Spinal cord (tissue), 10 donors: ENCODE results near the gene GLCE. TPM values are rescaled to one million over a fixed set of nuclear protein-coding genes. Genes with fewer than 3 reads are reported as not detected.

Experiments used
- DNase-seq, 6 donors: peaks; one replicate each; pipeline versions ENCODE4 v3.0.0 to v3.0.0-alpha.2; 2013 to 2015; ENCODE audit warnings: low spot score in 6 of 6, low read depth in 4 of 6
- H3K27ac ChIP-seq: one replicate; pipeline ENCODE4 v1.5.1; 2013; ENCODE audit warnings: low read depth, low read length, control low read depth
- H3K27me3 ChIP-seq: one replicate; pipeline ENCODE4 v1.6.1; 2013; ENCODE audit warnings: low read length; ENCODE audit not compliant: control insufficient read depth, insufficient read depth
- H3K36me3 ChIP-seq: one replicate; pipeline ENCODE4 v1.6.1; 2013; ENCODE audit warnings: low read length; ENCODE audit not compliant: control insufficient read depth, insufficient read depth
- H3K4me1 ChIP-seq: one replicate; pipeline ENCODE4 v1.6.1; 2013; ENCODE audit warnings: low read length; ENCODE audit not compliant: control insufficient read depth, insufficient read depth
- H3K4me3 ChIP-seq: one replicate; pipeline ENCODE4 v1.5.1; 2013; ENCODE audit warnings: low read depth, low read length, control low read depth
- H3K9me3 ChIP-seq: one replicate; pipeline ENCODE4 v1.6.1; 2013; ENCODE audit warnings: low read length; ENCODE audit not compliant: control insufficient read depth, insufficient read depth
- WGBS: methylation state at CpG from one replicate; pipeline ENCODE4 v1.1.5; 2013; ENCODE audit warnings: missing lambda C conversion rate; ENCODE audit not compliant: insufficient coverage; 5-methylcytosine and 5-hydroxymethylcytosine counted together
- long read RNA-seq, 4 donors: transcript quantifications; one replicate each; lab custom pipeline, GENCODE V29; 2026
- polyA plus RNA-seq, 2 donors: library from polyadenylated mRNA; unstranded; fragments of 120-200 nt; gene quantifications; one replicate each; pipeline ENCODE4 v1.2.1, GENCODE V29; 2013; ENCODE audit not compliant: insufficient read length in 2 of 2
- total RNA-seq, 2 donors: library from RNA; depleted of rRNA in 1 of 2; stranded (reverse); fragments of 120-200 nt in 1 of 2; fragments of >200 nt in 1 of 2; gene quantifications; one replicate each; pipeline versions ENCODE4 v1.2.3 to v1.2.4, GENCODE V29; 2013 to 2014
- donor health status: healthy.

GLCE gene
- total RNA-seq (10 to 100 TPM; 59.7 to 71.0 TPM), polyA plus RNA-seq (10 to 100 TPM; 24.0 to 25.6 TPM)
- long read RNA-seq, donor 1, full-length matches to known transcripts: 6 of 40 reads
- long read RNA-seq, donor 1, partial matches to known transcripts: 34 of 40 reads
- long read RNA-seq, donor 1, other reads (novel, unspliced or antisense): 0 of 40 reads
- long read RNA-seq, donor 2, full-length matches to known transcripts: 3 of 3 reads
- long read RNA-seq, donor 2, partial matches to known transcripts: 0 of 3 reads
- long read RNA-seq, donor 2, other reads (novel, unspliced or antisense): 0 of 3 reads
- long read RNA-seq, donor 3, full-length matches to known transcripts: 5 of 5 reads
- long read RNA-seq, donor 3, partial matches to known transcripts: 0 of 5 reads
- long read RNA-seq, donor 3, other reads (novel, unspliced or antisense): 0 of 5 reads
- long read RNA-seq, donor 4, full-length matches to known transcripts: 11 of 16 reads
- long read RNA-seq, donor 4, partial matches to known transcripts: 0 of 16 reads
- long read RNA-seq, donor 4, other reads (novel, unspliced or antisense): 5 of 16 reads

- Histone ChIP-seq H3K9me3 (no peaks in the 10 kb centered on the region), H3K27ac (peak within 1 kb of the TSS; percentile 92), H3K4me3 (peak within 1 kb of the TSS; percentile 81), H3K4me1 (peaks cover 11% of the 10 kb centered on the region), H3K27me3 (no peaks in the 10 kb centered on the region), H3K36me3 (no peaks in the 10 kb centered on the region)
- peak; percentile 86 to 99 (median 96) for DNase-seq
- WGBS: 0% methylated on average over 70 of the region's 76 CpGs
Measured at GRCh38 chr15:69160141-69160993, at the start of gene GLCE. Gene GLCE (plus strand): TSS chr15:69160635. CDS start chr15:69255807, 95,172 bp downstream.

GRCh38 chr15:69114331-69114928 lies 46.0 kb upstream of the GLCE start:
- DNase-seq: peak in 1 of 6 donors; percentile 36
- Histone ChIP-seq H3K27me3 (no peaks in the 10 kb centered on the region), H3K4me1 (peaks cover 6% of the 10 kb centered on the region), H3K9me3 (no peaks in the 10 kb centered on the region), H3K36me3 (no peaks in the 10 kb centered on the region), H3K27ac (no peak overlapping the region), H3K4me3 (no peak overlapping the region)
- WGBS: 66% methylated on average over 7 of the region's 11 CpGs

DNA sequence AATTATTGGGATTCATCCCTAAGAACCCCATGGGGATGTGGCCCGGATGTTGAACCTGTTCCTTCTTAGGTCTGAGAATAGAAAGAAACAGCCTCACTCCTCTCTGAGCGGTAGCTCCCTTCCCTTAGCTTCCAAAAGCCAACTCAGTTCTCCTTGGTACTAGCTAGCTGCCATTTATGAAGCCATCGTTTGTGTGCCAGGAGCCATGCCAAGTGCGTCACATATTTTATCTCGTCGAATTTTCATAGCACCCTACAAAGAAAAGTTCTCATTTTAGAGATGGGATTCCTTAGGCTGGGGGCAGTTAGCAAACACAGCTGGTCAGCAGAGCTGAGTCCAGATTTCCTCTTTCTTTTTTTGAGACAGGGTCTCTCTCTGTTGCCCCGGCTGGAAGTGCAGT lies 45.4 kb upstream of the GLCE start:
- 83% methylated on average over 1 of the region's 7 CpGs for WGBS
- Histone ChIP-seq H3K36me3 (no peaks in the 10 kb centered on the region), H3K4me3 (no peak overlapping the region), H3K27ac (no peak overlapping the region), H3K9me3 (no peaks in the 10 kb centered on the region), H3K27me3 (no peaks in the 10 kb centered on the region), H3K4me1 (peaks cover 6% of the 10 kb centered on the region)
- no peak for DNase-seq

DNA sequence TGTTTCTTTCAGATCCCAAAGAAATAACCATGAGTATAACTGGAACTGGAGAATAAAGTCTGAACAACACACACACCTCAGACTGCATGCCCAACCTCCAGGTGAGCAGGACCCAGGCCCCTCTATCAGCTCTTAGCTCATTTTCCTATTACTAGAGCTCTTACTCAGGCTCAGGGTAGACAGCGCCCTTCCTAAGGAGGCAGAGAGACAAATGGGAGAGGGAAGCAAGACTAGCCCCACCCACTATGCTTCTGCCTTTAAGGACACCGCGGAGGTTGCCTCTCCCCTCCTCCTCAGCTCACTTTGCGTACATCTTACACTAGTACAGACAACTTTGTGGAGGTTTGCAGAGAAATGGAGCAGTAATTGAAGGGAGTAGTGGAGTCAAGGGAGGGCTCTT lies 44.0 kb upstream of the GLCE start:
- no CpG with 5 or more reads among the region's 4 CpGs for WGBS
- H3K4me1 ChIP-seq: peaks cover 6% of the 10 kb centered on the region
- H3K4me3 ChIP-seq: no peak overlapping the region
- H3K27me3 ChIP-seq: no peaks in the 10 kb centered on the region
- no peak for DNase-seq
- H3K27ac ChIP-seq: no peak overlapping the region
- no peaks in the 10 kb centered on the region for H3K9me3 ChIP-seq
- H3K36me3 ChIP-seq: no peaks in the 10 kb centered on the region

- peak in 1 of 6 donors; percentile 39 for DNase-seq
- peaks cover 6% of the 10 kb centered on the region for H3K4me1 ChIP-seq
- no peaks in the 10 kb centered on the region for H3K27me3 ChIP-seq
- no peak overlapping the region for H3K27ac ChIP-seq
- H3K9me3 ChIP-seq: no peaks in the 10 kb centered on the region
- H3K4me3 ChIP-seq: no peak overlapping the region
- WGBS: 31% methylated on average over 7 of the region's 7 CpGs
- no peaks in the 10 kb centered on the region for H3K36me3 ChIP-seq
Measured at GRCh38 chr15:69117431-69117871, 43.0 kb upstream of the GLCE start.

DNA sequence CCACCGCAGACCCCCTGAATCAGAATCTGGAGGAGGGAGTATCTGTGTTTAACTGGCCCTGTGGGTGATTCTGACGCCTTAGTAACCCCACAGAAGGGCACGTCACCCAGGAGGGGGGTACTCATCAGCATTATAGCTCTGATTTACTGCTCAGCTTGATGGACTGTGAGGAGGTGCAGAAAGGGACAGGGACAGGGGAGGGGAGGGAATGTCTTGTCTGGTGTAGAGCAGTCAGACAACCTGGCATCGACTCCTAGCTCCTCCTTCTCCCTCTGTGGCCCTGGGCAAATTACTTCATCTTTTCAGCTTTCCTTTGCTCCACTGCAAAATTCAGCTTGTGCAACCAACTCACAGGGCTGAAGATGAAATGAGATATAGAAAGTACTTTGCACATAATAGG lies 42.3 kb upstream of the GLCE start:
- no peak overlapping the region for H3K4me3 ChIP-seq

GRCh38 chr15:69119001-69119400 lies 41.4 kb upstream of the GLCE start:
- Histone ChIP-seq H3K4me3 (no peak overlapping the region), H3K9me3 (no peaks in the 10 kb centered on the region), H3K27ac (no peak overlapping the region), H3K4me1 (peaks cover 6% of the 10 kb centered on the region), H3K27me3 (no peaks in the 10 kb centered on the region), H3K36me3 (no peaks in the 10 kb centered on the region)
- 80% methylated on average over 1 of the region's 2 CpGs for WGBS
- peak in 1 of 6 donors; percentile 44 for DNase-seq

More for the DNA sequence above, 42.3 kb upstream of the GLCE start:
- no peaks in the 10 kb centered on the region for H3K9me3 ChIP-seq
- no peaks in the 10 kb centered on the region for H3K36me3 ChIP-seq
- no peaks in the 10 kb centered on the region for H3K27me3 ChIP-seq
- H3K4me1 ChIP-seq: peaks cover 6% of the 10 kb centered on the region
- 33% methylated on average over 2 of the region's 4 CpGs for WGBS
- peak in 1 of 6 donors; percentile 45 for DNase-seq
- no peak overlapping the region for H3K27ac ChIP-seq

GRCh38 chr15:69119683-69120395 lies 40.6 kb upstream of the GLCE start:
- Histone ChIP-seq H3K27me3 (no peaks in the 10 kb centered on the region), H3K4me3 (no peak overlapping the region), H3K4me1 (peaks cover 6% of the 10 kb centered on the region), H3K9me3 (no peaks in the 10 kb centered on the region), H3K36me3 (no peaks in the 10 kb centered on the region), H3K27ac (no peak overlapping the region)
- peak in 1 of 6 donors; percentile 89 for DNase-seq
- WGBS: 17% methylated on average over 1 of the region's 5 CpGs

GRCh38 chr15:69120732-69121131 lies 39.7 kb upstream of the GLCE start:
- DNase-seq: no peak
- Histone ChIP-seq H3K9me3 (no peaks in the 10 kb centered on the region), H3K27me3 (no peaks in the 10 kb centered on the region), H3K36me3 (no peaks in the 10 kb centered on the region), H3K4me1 (peaks cover 6% of the 10 kb centered on the region), H3K4me3 (no peak overlapping the region), H3K27ac (no peak overlapping the region)
- 100% methylated on average over 1 of the region's 3 CpGs for WGBS
